ENCODE data around the gene ZNF81. TPM values are rescaled to one million over a fixed set of nuclear protein-coding genes. Genes with fewer than 3 reads are reported as not detected.
A peak's percentile ranks its signal among the peaks of the same experiment; 100 is the strongest.
"Not testable (repeated sequence)": the region's sequence is repeated elsewhere in the genome, so short reads cannot be mapped to it uniquely, and the experiment has no call there.

The ZNF81 gene
- total RNA-seq, 1 experiment from 2014 or later = 4.8 TPM

- H3K4me1 ChIP-seq (ENCODE audit: control insufficient read depth in 1 of 2, insufficient read depth in 2 of 2, low read length in 2 of 2) = no peaks in the 10 kb centered on the region
- no TSS peak for BruUV-seq (replicated peaks)
- intact Hi-C loops (cut with micrococcal nuclease) = no loop called here
- H3K4me2 ChIP-seq (ENCODE audit: low read length) = no peak overlapping the region
- ChIA-PET POLR2A (no interaction called here), RAD21 (ENCODE audit: low non-redundant PET in 1 of 2, low total read pairs in 2 of 2, uncharacterized antibody in 2 of 2, unreplicated experiment in 2 of 2) (no interaction called here), CTCF (interaction anchor here (0.9 kb wide), 1 partner anchor 12 kb away, joined by 3 read pairs; no protein-coding TSS in a partner anchor)
- H3K36me3 ChIP-seq (ENCODE audit: control insufficient read depth in 1 of 2, insufficient read depth in 2 of 2, low read length in 2 of 2) = no peaks in the 10 kb centered on the region
- H3K9ac ChIP-seq (ENCODE audit: low read length) = no peak overlapping the region
- no peaks in the 10 kb centered on the region for H3K9me2 ChIP-seq (ENCODE audit: insufficient read depth)
- no peak overlapping the region for H3K4me3 ChIP-seq (replicated peaks in 1 of 2; ENCODE audit: low read depth in 1 of 2, low read length in 2 of 2)
- no peak overlapping the region for H2AFZ ChIP-seq (ENCODE audit: low read depth, low read length, poor library complexity, severe bottlenecking)
- ATAC-seq (no peak), DNase-seq (ENCODE audit: low read depth, low spot score) (no peak)
- no peak overlapping the region for H3K27ac ChIP-seq (ENCODE audit: low read depth, low read length)
- H3K9me3 ChIP-seq (ENCODE audit: control insufficient read depth in 1 of 2, insufficient read depth in 1 of 2, low read depth in 1 of 2, low read length in 2 of 2) = no peaks in the 10 kb centered on the region
- no peaks in the 10 kb centered on the region for H4K20me1 ChIP-seq (ENCODE audit: insufficient read depth)
- H3K79me2 ChIP-seq (ENCODE audit: insufficient read depth, low read length) = no peaks in the 10 kb centered on the region
- TF ChIP-seq ATF3 (IDR thresholded peaks at IDR 0.05) (peak; percentile 63; the same call in 1 of the 2 replicates), FOSL1 (IDR thresholded peaks at IDR 0.05; ENCODE audit: low read depth) (no peak)
- no peaks in the 10 kb centered on the region for H3K27me3 ChIP-seq (ENCODE audit: insufficient read depth, low read length)
Measured at GRCh38 chrX:47802589-47802988, 34.1 kb upstream of the ZNF81 start.

DNA sequence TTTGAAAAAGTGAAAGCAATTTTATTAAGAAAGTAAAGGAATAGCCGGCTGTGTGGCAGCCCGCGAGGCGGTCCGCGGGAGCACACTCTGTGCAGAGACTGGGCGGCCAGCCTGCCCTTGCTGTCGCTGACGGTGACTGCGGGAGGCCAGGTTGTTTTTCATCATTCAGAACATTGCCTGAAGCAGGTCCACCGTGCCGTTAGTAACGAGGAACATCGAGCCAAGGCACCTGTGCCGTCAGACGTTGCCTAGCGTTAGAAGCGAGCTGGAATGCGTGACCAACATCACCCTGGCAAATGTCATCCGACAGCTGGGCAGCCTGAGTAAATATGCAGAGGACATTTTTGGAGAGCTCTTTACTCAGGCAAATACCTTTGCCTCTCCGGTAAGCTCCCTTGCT, 33.6 kb upstream of the ZNF81 start:
- not testable (repeated sequence) for H3K4me2 ChIP-seq (ENCODE audit: low read length)

DNA sequence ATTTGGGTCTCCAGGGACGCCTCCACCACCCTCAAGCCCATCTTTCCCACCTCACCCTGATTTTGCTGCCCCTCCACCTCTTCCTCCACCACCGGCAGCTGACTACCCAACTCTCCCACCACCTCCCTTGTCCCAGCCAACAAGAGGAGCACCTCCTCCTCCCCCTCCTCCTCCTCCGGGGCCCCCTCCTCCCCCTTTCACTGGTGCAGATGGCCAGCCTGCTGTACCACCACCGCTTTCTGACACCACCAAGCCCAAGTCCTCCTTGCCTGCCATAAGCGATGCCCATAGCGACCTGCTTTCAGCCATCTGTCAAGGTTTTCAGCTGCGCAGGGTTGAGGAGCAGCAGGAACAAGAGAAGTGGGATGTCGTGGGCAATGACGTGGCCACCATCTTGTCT, 32.4 kb upstream of the ZNF81 start:
- no peak for ATAC-seq
- no peaks in the 10 kb centered on the region for H3K27me3 ChIP-seq (ENCODE audit: insufficient read depth, low read length)
- intact Hi-C loops (cut with micrococcal nuclease) = no loop called here
- H4K20me1 ChIP-seq (ENCODE audit: insufficient read depth) = no peaks in the 10 kb centered on the region
- no peak overlapping the region for H3K27ac ChIP-seq (ENCODE audit: low read depth, low read length)
- no peak overlapping the region for H3K4me3 ChIP-seq (replicated peaks in 1 of 2; ENCODE audit: low read depth in 1 of 2, low read length in 2 of 2)
- BruUV-seq (replicated peaks) = no TSS peak
- ChIA-PET CTCF (no interaction called here), RAD21 (ENCODE audit: low non-redundant PET in 1 of 2, low total read pairs in 2 of 2, uncharacterized antibody in 2 of 2, unreplicated experiment in 2 of 2) (no interaction called here), POLR2A (no interaction called here)
- H3K9me2 ChIP-seq (ENCODE audit: insufficient read depth) = no peaks in the 10 kb centered on the region
- H3K4me1 ChIP-seq (ENCODE audit: control insufficient read depth in 1 of 2, insufficient read depth in 2 of 2, low read length in 2 of 2) = no peaks in the 10 kb centered on the region
- H2AFZ ChIP-seq (ENCODE audit: low read depth, low read length, poor library complexity, severe bottlenecking) = no peak overlapping the region
- no peak overlapping the region for H3K9ac ChIP-seq (ENCODE audit: low read length)
- DNase-seq (ENCODE audit: low read depth, low spot score) = no peak
- H3K9me3 ChIP-seq (ENCODE audit: control insufficient read depth in 1 of 2, insufficient read depth in 1 of 2, low read depth in 1 of 2, low read length in 2 of 2) = no peaks in the 10 kb centered on the region
- H3K79me2 ChIP-seq (ENCODE audit: insufficient read depth, low read length) = no peaks in the 10 kb centered on the region
- H3K36me3 ChIP-seq (ENCODE audit: control insufficient read depth in 1 of 2, insufficient read depth in 2 of 2, low read length in 2 of 2) = no peaks in the 10 kb centered on the region
- H3K4me2 ChIP-seq (ENCODE audit: low read length) = no peak overlapping the region
- TF ChIP-seq CEBPB (IDR thresholded peaks at IDR 0.05; ENCODE audit: low read depth) (no peak), EZH2 (IDR thresholded peaks at IDR 0.05) (no peak), JUND (IDR thresholded peaks at IDR 0.05) (no peak), EGR1 (IDR thresholded peaks at IDR 0.05; ENCODE audit: low read depth) (no peak), TCF7L2 (IDR thresholded peaks at IDR 0.05; ENCODE audit: borderline replicate concordance, extremely low read depth, insufficient read depth, insufficient read length) (no peak), FOSL1 (IDR thresholded peaks at IDR 0.05; ENCODE audit: low read depth) (no peak), SP1 (IDR thresholded peaks at IDR 0.05; ENCODE audit: low read depth) (no peak), SIN3A (IDR thresholded peaks at IDR 0.05; ENCODE audit: low read depth) (no peak), RAD21 (IDR thresholded peaks at IDR 0.05; ENCODE audit: low read depth) (no peak), ZBTB33 (IDR thresholded peaks at IDR 0.05; ENCODE audit: extremely low read depth, insufficient replicate concordance, low read length) (no peak), YY1 (IDR thresholded peaks at IDR 0.05; ENCODE audit: extremely low read depth, insufficient replicate concordance, low read depth, low read length) (no peak)

More for the DNA sequence above, 33.6 kb upstream of the ZNF81 start:
- DNase-seq (ENCODE audit: low read depth, low spot score); RAD21 ChIA-PET (ENCODE audit: low non-redundant PET in 1 of 2, low total read pairs in 2 of 2, uncharacterized antibody in 2 of 2, unreplicated experiment in 2 of 2); H3K36me3 ChIP-seq (ENCODE audit: control insufficient read depth in 1 of 2, insufficient read depth in 2 of 2, low read length in 2 of 2); H3K27ac ChIP-seq (ENCODE audit: low read depth, low read length); H3K27me3 ChIP-seq (ENCODE audit: insufficient read depth, low read length); ATAC-seq; BruUV-seq (replicated peaks); H2AFZ ChIP-seq (ENCODE audit: low read depth, low read length, poor library complexity, severe bottlenecking); H3K79me2 ChIP-seq (ENCODE audit: insufficient read depth, low read length); intact Hi-C loops (cut with micrococcal nuclease); H3K4me3 ChIP-seq (replicated peaks in 1 of 2; ENCODE audit: low read depth in 1 of 2, low read length in 2 of 2); H4K20me1 ChIP-seq (ENCODE audit: insufficient read depth); POLR2A ChIA-PET; H3K4me1 ChIP-seq (ENCODE audit: control insufficient read depth in 1 of 2, insufficient read depth in 2 of 2, low read length in 2 of 2); H3K9me3 ChIP-seq (ENCODE audit: control insufficient read depth in 1 of 2, insufficient read depth in 1 of 2, low read depth in 1 of 2, low read length in 2 of 2); H3K9ac ChIP-seq (ENCODE audit: low read length); H3K9me2 ChIP-seq (ENCODE audit: insufficient read depth): not testable (repeated sequence)
- CTCF ChIA-PET = interaction anchor here (0.9 kb wide), 1 partner anchor 11 kb away, joined by 3 read pairs; no protein-coding TSS in a partner anchor

All from HCT116 (cell line).